MCF 10A (cell line): ENCODE data around the gene HLA-DMB. TPM values are rescaled to one million over a fixed set of nuclear protein-coding genes. Genes with fewer than 3 reads are reported as not detected.

Source experiments
- BruUV-seq: library from RNA; stranded (reverse); fragments of 400-500 nt; replicated peaks from 2 replicates; lab custom pipeline; 2021; lab: Mats Ljungman, UMichigan
- CTCF ChIA-PET: fragments of 300-600 bp; sonication (Branson Sonifier 250); formaldehyde crosslinking; extraction: SDS; loops from one replicate; lab custom pipeline; 2021; ENCODE audit warnings: antibody characterized with exemption, inconsistent platforms; lab: Yijun Ruan, JAX
- POLR2A ChIA-PET: fragments of 300-600, 350-650 bp; sonication (Branson Sonifier 250); formaldehyde crosslinking; extraction: SDS; loops from one replicate; lab custom pipeline; 2020; ENCODE audit warnings: antibody characterized with exemption, inconsistent platforms; lab: Yijun Ruan, JAX
- DNase-seq: peaks from one replicate; pipeline ENCODE4 v3.0.0-alpha.2; 2018; ENCODE audit not compliant: unreplicated experiment
- H3K27ac Mint-ChIP-seq: one replicate; pipeline ENCODE4 v1.8.0; 2022; ENCODE audit warnings: mild to moderate bottlenecking, low read depth, mixed read lengths; ENCODE audit not compliant: unreplicated experiment
- H3K27me3 Mint-ChIP-seq: one replicate; pipeline ENCODE4 v1.8.0; 2022; ENCODE audit warnings: mixed read lengths; ENCODE audit not compliant: insufficient read depth, unreplicated experiment
- H3K36me3 Mint-ChIP-seq: one replicate; pipeline ENCODE4 v1.8.0; 2022; ENCODE audit warnings: mild to moderate bottlenecking, moderate library complexity, mixed read lengths; ENCODE audit not compliant: insufficient read depth, unreplicated experiment
- H3K4me1 Mint-ChIP-seq: one replicate; pipeline ENCODE4 v1.8.0; 2022; ENCODE audit warnings: mixed read lengths; ENCODE audit not compliant: insufficient read depth, unreplicated experiment
- H3K4me3 Mint-ChIP-seq: one replicate; pipeline ENCODE4 v1.8.0; 2022; ENCODE audit warnings: mild to moderate bottlenecking, moderate library complexity, mixed read lengths; ENCODE audit not compliant: unreplicated experiment
- H3K9me3 Mint-ChIP-seq: one replicate; pipeline ENCODE4 v1.8.0; 2022; ENCODE audit warnings: mixed read lengths; ENCODE audit not compliant: unreplicated experiment
- CTCF ChIP-seq: fragments of 200-600 bp; IDR thresholded peaks from one replicate; pipeline ENCODE4 v1.8.0; 2022; ENCODE audit warnings: antibody characterized with exemption, mild to moderate bottlenecking; ENCODE audit not compliant: unreplicated experiment
- intact Hi-C: fragments of 100-400 bp; cut with micrococcal nuclease; formaldehyde crosslinking; loops from 2 replicates; pipeline ENCODE4 v1.14.1; 2022
- total RNA-seq: library from RNA; stranded (reverse); gene quantifications from 2 replicates; pipeline ENCODE4 v1.2.3, GENCODE V29; 2022

Gene HLA-DMB
- total RNA-seq, 1 experiment from 2014 or later = not detected

DNA sequence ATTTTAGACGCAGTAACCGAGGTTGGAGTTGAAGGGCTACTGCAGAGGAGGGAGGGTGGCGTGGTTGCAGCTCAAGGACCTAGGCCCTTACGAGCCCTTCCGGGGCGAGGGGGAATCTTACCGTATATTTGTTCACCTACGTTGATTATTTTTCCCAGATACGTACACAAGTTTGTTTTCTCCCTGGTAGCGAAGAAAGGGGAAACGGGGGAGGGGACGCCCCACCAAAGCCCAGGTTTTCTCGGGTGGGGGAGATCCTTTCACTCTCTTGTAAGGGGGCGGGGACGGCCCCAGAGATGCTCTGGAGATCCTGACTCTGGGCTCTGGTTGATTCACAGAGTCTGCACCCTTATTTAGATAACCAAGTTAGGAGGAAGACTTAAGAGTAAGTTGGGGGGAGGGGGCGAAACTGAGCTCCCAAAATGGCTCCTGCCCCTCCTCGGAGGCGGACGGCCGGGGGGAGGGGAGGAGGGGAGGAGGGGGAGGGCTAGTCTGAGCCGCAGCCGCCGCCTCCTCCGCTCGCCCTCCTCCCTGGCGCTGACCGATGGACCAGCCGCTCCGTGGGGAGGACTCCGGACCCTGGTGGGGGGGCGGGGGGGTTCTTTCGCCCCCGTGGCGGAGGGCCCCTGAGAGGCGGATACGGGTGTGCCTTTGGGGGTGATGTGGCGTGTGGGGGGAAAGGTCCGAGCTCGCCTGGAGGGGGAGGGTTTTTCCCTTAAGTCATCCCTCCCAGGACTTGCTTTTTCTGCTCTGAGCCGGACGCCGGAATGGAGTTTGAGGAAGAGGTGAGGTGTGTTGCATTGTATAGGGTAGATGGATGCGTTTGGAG is 29.8 kb upstream of the HLA-DMB start:
- TF ChIP-seq CTCF = no peak
- Mint-ChIP-seq H3K9me3 (no peaks in the 10 kb centered on the region), H3K4me3 (peak overlapping the region; percentile 90), H3K27ac (peak overlapping the region; percentile 99), H3K4me1 (peaks cover 35% of the 10 kb centered on the region), H3K27me3 (no peaks in the 10 kb centered on the region), H3K36me3 (peaks cover 57% of the 10 kb centered on the region)
- ChIA-PET CTCF (interaction anchor here (0.6 to 6.2 kb wide), 7 partner anchors 15 to 132 kb away, joined by 3 to 59 read pairs (median 5); partner anchors contain the start of genes HLA-DMA, PSMB9, TAP1 and TAP2), POLR2A (interaction anchor here (0.6 to 10.4 kb wide), 38 partner anchors 9 to 1815 kb away, joined by 3 to 245 read pairs (median 6); partner anchors contain the start of genes AGPAT1, B3GALT4, HLA-DMA and HLA-DMB)
- DNase-seq = peak; percentile 93
- intact Hi-C loops = no loop called here
- BruUV-seq = no TSS peak

DNA sequence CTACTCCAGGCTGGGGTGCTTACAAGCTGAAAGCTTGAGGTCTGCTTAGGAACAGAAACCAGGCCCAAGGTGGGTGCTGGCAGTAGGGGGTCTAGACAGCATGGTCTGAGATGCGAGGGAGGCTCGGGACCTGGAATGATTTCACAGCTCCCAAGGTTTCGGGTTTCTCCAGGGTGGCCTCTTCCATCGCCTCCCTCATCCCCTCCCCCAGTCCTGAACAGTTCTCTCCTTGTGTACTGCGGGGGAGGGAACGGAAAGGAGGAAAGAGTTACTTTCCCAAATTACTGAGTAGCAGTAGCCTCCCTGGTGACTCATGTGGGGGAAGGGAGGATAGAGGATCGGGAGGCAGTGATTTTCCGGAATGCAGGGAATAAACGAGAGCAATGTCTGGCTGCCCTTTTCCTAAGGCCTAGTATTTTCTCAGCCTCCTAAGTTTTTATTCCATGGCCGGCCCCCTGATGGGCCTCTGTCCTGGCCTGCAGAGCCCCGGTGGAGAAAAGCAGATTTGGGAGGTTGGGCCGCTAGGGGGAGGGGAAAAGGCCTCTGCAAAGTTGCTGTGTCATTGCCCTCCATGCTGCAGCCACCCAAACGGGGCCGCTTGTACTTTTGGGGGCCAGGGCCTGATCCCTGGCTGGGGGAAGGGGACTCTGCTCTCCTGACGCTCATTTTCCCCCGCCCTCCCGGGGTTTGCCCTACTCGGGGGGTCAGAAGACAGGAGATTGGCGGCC is 29.0 kb upstream of the HLA-DMB start:
- TF ChIP-seq CTCF = no peak
- Mint-ChIP-seq H3K4me3 (peak overlapping the region; percentile 90), H3K27ac (peak overlapping the region; percentile 99), H3K4me1 (peaks cover 35% of the 10 kb centered on the region), H3K27me3 (no peaks in the 10 kb centered on the region), H3K36me3 (peaks cover 50% of the 10 kb centered on the region), H3K9me3 (no peaks in the 10 kb centered on the region)
- BruUV-seq = no TSS peak
- intact Hi-C loops = loop anchor here (5.0 kb wide), 1 partner anchor 128 kb away; the partner anchor contains the start of gene PSMB8
- POLR2A ChIA-PET = interaction anchor here (0.6 to 10.4 kb wide), 22 partner anchors 14 to 1427 kb away, joined by 3 to 245 read pairs (median 7); partner anchors contain the start of genes AGPAT1, ATF6B, B3GALT4 and HLA-DMA
- CTCF ChIA-PET = interaction anchor here (0.6 to 6.2 kb wide), 4 partner anchors 15 to 405 kb away, joined by 3 to 59 read pairs (median 4); partner anchors contain the start of gene HLA-DMA
- DNase-seq = peak; percentile 99

GRCh38 chr6:32968867-32969684 is 28.2 kb upstream of the HLA-DMB start:
- no TSS peak for BruUV-seq
- TF ChIP-seq CTCF = peak; percentile 6
- Mint-ChIP-seq H3K27ac (peak overlapping the region; percentile 99), H3K4me3 (peak overlapping the region; percentile 90), H3K4me1 (peaks cover 37% of the 10 kb centered on the region), H3K27me3 (no peaks in the 10 kb centered on the region), H3K9me3 (no peaks in the 10 kb centered on the region), H3K36me3 (peaks cover 42% of the 10 kb centered on the region)
- POLR2A ChIA-PET = interaction anchor here (0.6 to 10.4 kb wide), 25 partner anchors 9 to 1426 kb away, joined by 3 to 245 read pairs (median 6); partner anchors contain the start of genes ATF6B, BAG6, HLA-DMA and HLA-DMB
- intact Hi-C loops = loop anchor here (5.0 kb wide), 1 partner anchor 127 kb away; the partner anchor contains the start of gene PSMB8
- CTCF ChIA-PET = interaction anchor here (0.6 to 6.2 kb wide), 5 partner anchors 16 to 406 kb away, joined by 3 to 59 read pairs (median 4); partner anchors contain the start of gene HLA-DMA
- DNase-seq = peak; percentile 96
